CD14-positive monocyte (primary cell): ENCODE results near the gene SCUBE1. TPM values are rescaled to one million over a fixed set of nuclear protein-coding genes. Genes with fewer than 3 reads are reported as not detected.

Experiments used
- DNase-seq, 3 donors: peaks; one replicate each; pipeline ENCODE4 v3.0.0-alpha.2; 2011 to 2022
- H2AFZ ChIP-seq: 2 replicates; pipeline ENCODE4 v1.6.0; 2012; ENCODE audit warnings: mild to moderate bottlenecking, low read depth, low read length, inconsistent platforms; ENCODE audit not compliant: insufficient read depth, poor library complexity, severe bottlenecking
- H3K27ac ChIP-seq, 2 donors: 1 replicate in 1 of 2; 2 replicates in 1 of 2; pipeline ENCODE4 v1.5.1; 2012 to 2013; ENCODE audit warnings: low read length in 2 of 2, control low read depth in 1 of 2, inconsistent platforms in 1 of 2, low read depth in 1 of 2, mild to moderate bottlenecking in 1 of 2
- H3K27me3 ChIP-seq, 2 donors: one replicate each; pipeline versions ENCODE4 v1.6.0 to v1.6.1; 2011 to 2013; ENCODE audit warnings: low read length in 2 of 2; ENCODE audit not compliant: control insufficient read depth in 2 of 2, insufficient read depth in 2 of 2
- H3K36me3 ChIP-seq, 2 donors: replicated peaks in 1 of 2; 1 replicate in 1 of 2; 2 replicates in 1 of 2; pipeline versions ENCODE4 v1.5.1 to v1.6.1; 2012 to 2013; ENCODE audit warnings: low read length in 2 of 2, control low read depth in 1 of 2, inconsistent platforms in 1 of 2, mild to moderate bottlenecking in 1 of 2; ENCODE audit not compliant: insufficient read depth in 2 of 2, control insufficient read depth in 1 of 2
- H3K4me1 ChIP-seq, 2 donors: 1 replicate in 1 of 2; 2 replicates in 1 of 2; pipeline versions ENCODE4 v1.5.1 to v1.6.1; 2012 to 2013; ENCODE audit warnings: low read length in 2 of 2, control low read depth in 1 of 2, inconsistent platforms in 1 of 2, mild to moderate bottlenecking in 1 of 2, moderate library complexity in 1 of 2; ENCODE audit not compliant: insufficient read depth in 2 of 2, control insufficient read depth in 1 of 2
- H3K4me2 ChIP-seq: replicated peaks from 2 replicates; pipeline ENCODE3; 2012; ENCODE audit warnings: low read length, moderate library complexity, mild to moderate bottlenecking; ENCODE audit not compliant: poor library complexity, severe bottlenecking; ENCODE audit errors: extremely low read depth
- H3K4me3 ChIP-seq, 3 experiments: fragments of 200-600 bp in 1 of 3; sonication (generic) in 1 of 3; replicated peaks in 1 of 3; 1 replicate in 2 of 3; 2 replicates in 1 of 3; pipeline ENCODE4 v1.5.1; 2011 to 2013; ENCODE audit warnings: low read length in 3 of 3, mild to moderate bottlenecking in 3 of 3, control low read depth in 2 of 3, low read depth in 2 of 3, inconsistent platforms in 1 of 3, moderate library complexity in 1 of 3
- H3K79me2 ChIP-seq: 2 replicates; pipeline ENCODE4 v1.6.0; 2012; ENCODE audit warnings: mild to moderate bottlenecking, control low read depth, inconsistent platforms, low read length, moderate library complexity; ENCODE audit not compliant: insufficient read depth
- H3K9ac ChIP-seq: 2 replicates; pipeline ENCODE4 v1.6.0; 2017; ENCODE audit warnings: low read length, mild to moderate bottlenecking; ENCODE audit not compliant: insufficient read depth, poor library complexity, severe bottlenecking
- H3K9me3 ChIP-seq, 2 donors: replicated peaks in 1 of 2; 1 replicate in 1 of 2; 2 replicates in 1 of 2; pipeline versions ENCODE4 v1.5.1 to v1.6.1; 2012 to 2013; ENCODE audit warnings: low read length in 2 of 2, control low read depth in 1 of 2; ENCODE audit not compliant: control insufficient read depth in 1 of 2, insufficient read depth in 1 of 2
- H4K20me1 ChIP-seq: 2 replicates; pipeline ENCODE4 v1.6.0; 2012; ENCODE audit warnings: mild to moderate bottlenecking, low read length, control low read depth, moderate library complexity; ENCODE audit not compliant: insufficient read depth
- H3K27ac Mint-ChIP-seq, 7 donors: one replicate each; pipeline ENCODE4 v1.8.0; 2020; ENCODE audit warnings: mild to moderate bottlenecking in 7 of 7, mixed read lengths in 7 of 7, moderate library complexity in 6 of 7, inconsistent platforms in 2 of 7
- H3K27me3 Mint-ChIP-seq, 3 donors: one replicate each; pipeline ENCODE4 v1.8.0; 2021 to 2022; ENCODE audit warnings: low read depth in 3 of 3, mild to moderate bottlenecking in 3 of 3, mixed read lengths in 3 of 3, moderate library complexity in 3 of 3, inconsistent platforms in 1 of 3
- H3K36me3 Mint-ChIP-seq, 2 donors: one replicate each; pipeline ENCODE4 v1.8.0; 2020; ENCODE audit warnings: mixed read lengths in 2 of 2, inconsistent platforms in 1 of 2, mild to moderate bottlenecking in 1 of 2
- H3K4me1 Mint-ChIP-seq: one replicate; pipeline ENCODE4 v1.8.0; 2020; ENCODE audit warnings: mild to moderate bottlenecking, mixed read lengths
- H3K4me3 Mint-ChIP-seq, 2 donors: one replicate each; pipeline ENCODE4 v1.8.0; 2020; ENCODE audit warnings: mild to moderate bottlenecking in 2 of 2, mixed read lengths in 2 of 2, moderate library complexity in 1 of 2
- H3K9me3 Mint-ChIP-seq, 7 donors: one replicate each; pipeline ENCODE4 v1.8.0; 2020 to 2022; ENCODE audit warnings: mixed read lengths in 7 of 7, mild to moderate bottlenecking in 6 of 7, moderate library complexity in 6 of 7, inconsistent platforms in 2 of 7
- CTCF ChIP-seq: fragments of 200-600 bp; IDR thresholded peaks from one replicate; pipeline ENCODE4 v1.8.0; 2022; ENCODE audit warnings: antibody characterized with exemption, mild to moderate bottlenecking
- WGBS: methylation state at CpG from one replicate; pipeline ENCODE4 v1.1.5; 2013; ENCODE audit warnings: missing lambda C conversion rate; ENCODE audit not compliant: insufficient coverage; 5-methylcytosine and 5-hydroxymethylcytosine counted together
- intact Hi-C, 2 donors: fragments of 100-400 bp; cut with micrococcal nuclease; formaldehyde crosslinking; loops; one replicate each; pipeline versions ENCODE4 v1.15.0 to v1.15.1; 2023
- polyA plus RNA-seq, 3 donors: library from polyadenylated mRNA; depleted of rRNA in 1 of 3; unstranded in 2 of 3; stranded (reverse) in 1 of 3; fragments of 300-500 nt in 2 of 3; fragments of >200 nt in 1 of 3; fragmentation: Illumina TruSeq in 2 of 3; gene quantifications; 1 replicate in 2 of 3; 2 replicates in 1 of 3; pipeline ENCODE4 v1.2.3, GENCODE V29; 2012 to 2021

Gene SCUBE1
- polyA plus RNA-seq, 3 donors, result 0.20 to 0.32 (median 0.26) TPM

GRCh38 chr22:43329061-43329460 lies 14.1 kb downstream of the SCUBE1 start:
- H3K79me2 ChIP-seq, result no peaks in the 10 kb centered on the region
- no peaks in the 10 kb centered on the region for H3K36me3 ChIP-seq
- no peak overlapping the region for H3K4me3 ChIP-seq
- H3K9me3 ChIP-seq, result no peaks in the 10 kb centered on the region
- no peak overlapping the region for H3K27ac ChIP-seq
- H3K9me3 Mint-ChIP-seq, result peaks cover 0 to 1% (median 0%) of the 10 kb centered on the region in 7 donors
- intact Hi-C loops, result no loop called here
- WGBS, result 92% methylated on average over 6 of the region's 7 CpGs
- no peaks in the 10 kb centered on the region for H3K36me3 Mint-ChIP-seq
- H3K27me3 ChIP-seq, result no peaks in the 10 kb centered on the region
- no peaks in the 10 kb centered on the region for H3K4me1 ChIP-seq
- peaks cover 0 to 11% (median 2%) of the 10 kb centered on the region in 3 donors for H3K27me3 Mint-ChIP-seq
- no peaks in the 10 kb centered on the region for H4K20me1 ChIP-seq
- no peak for TF ChIP-seq CTCF
- no peak overlapping the region for H3K4me2 ChIP-seq
- H3K4me3 Mint-ChIP-seq, result no peak overlapping the region
- H3K9ac ChIP-seq, result no peak overlapping the region
- H2AFZ ChIP-seq, result no peak overlapping the region
- H3K4me1 Mint-ChIP-seq, result no peaks in the 10 kb centered on the region
- H3K27ac Mint-ChIP-seq, result no peak overlapping the region
- no peak for DNase-seq

GRCh38 chr22:43327157-43327438 lies 16.1 kb downstream of the SCUBE1 start:
- DNase-seq, result no peak
- TF ChIP-seq CTCF, result no peak
- 100% methylated on average over 1 of the region's 2 CpGs for WGBS
- peaks cover 0 to 9% (median 2%) of the 10 kb centered on the region in 3 donors for H3K27me3 Mint-ChIP-seq
- Histone ChIP-seq H3K27me3 (peaks cover 0 to 8% of the 10 kb centered on the region in 2 donors), H3K9me3 (no peaks in the 10 kb centered on the region), H4K20me1 (no peaks in the 10 kb centered on the region), H3K4me2 (no peak overlapping the region), H2AFZ (no peak overlapping the region), H3K9ac (no peak overlapping the region), H3K79me2 (no peaks in the 10 kb centered on the region), H3K4me3 (no peak overlapping the region), H3K27ac (no peak overlapping the region), H3K36me3 (no peaks in the 10 kb centered on the region), H3K4me1 (no peaks in the 10 kb centered on the region)
- H3K36me3 Mint-ChIP-seq, result no peaks in the 10 kb centered on the region
- H3K9me3 Mint-ChIP-seq, result no peaks in the 10 kb centered on the region
- no peak overlapping the region for H3K27ac Mint-ChIP-seq
- intact Hi-C loops, result no loop called here
- no peaks in the 10 kb centered on the region for H3K4me1 Mint-ChIP-seq
- H3K4me3 Mint-ChIP-seq, result no peak overlapping the region
